ENCODE data around the gene FZD2. TPM values are rescaled to one million over a fixed set of nuclear protein-coding genes. Genes with fewer than 3 reads are reported as not detected.
"Not testable (repeated sequence)": the region's sequence is repeated elsewhere in the genome, so short reads cannot be mapped to it uniquely, and the experiment has no call there.

FZD2 gene
- total RNA-seq, 1 donor from 2014 or later = not detected

DNA sequence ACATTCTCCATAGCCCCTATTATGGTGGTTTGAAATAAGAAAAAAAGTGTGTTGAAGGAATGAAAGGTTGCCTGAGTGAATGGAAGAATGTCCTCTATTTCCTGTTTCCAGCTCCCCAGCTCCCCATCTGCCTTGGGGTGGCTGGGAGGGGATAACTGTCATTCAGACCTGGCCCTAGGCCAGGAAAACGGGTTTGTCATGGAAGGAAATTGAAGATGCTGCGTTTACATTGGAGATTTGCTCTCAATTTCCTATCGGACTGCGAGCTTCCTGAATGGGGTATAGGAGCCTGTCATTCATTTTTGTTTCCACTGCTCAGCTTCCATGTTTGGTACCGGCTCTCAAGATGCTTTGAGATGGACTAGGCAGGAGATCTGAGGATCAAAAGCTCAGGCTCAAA is 2.2 kb upstream of the FZD2 start:
- intact Hi-C loops (cut with micrococcal nuclease) = loop anchor here (5.0 to 10.0 kb wide), 2 partner anchors 102 to 650 kb away; partner anchors contain the start of genes MEIOC and MPP2
- H3K27ac Mint-ChIP-seq = no peak overlapping the region
- H3K36me3 Mint-ChIP-seq (ENCODE audit: low read depth) = no peaks in the 10 kb centered on the region
- H3K27me3 Mint-ChIP-seq (ENCODE audit: insufficient read depth) = peaks cover 52% of the 10 kb centered on the region
- no peak overlapping the region for H3K4me3 Mint-ChIP-seq
- no peak for DNase-seq (ENCODE audit: low spot score)
- H3K4me1 Mint-ChIP-seq (ENCODE audit: low read depth) = peaks cover 11% of the 10 kb centered on the region
- no peaks in the 10 kb centered on the region for H3K9me3 Mint-ChIP-seq

DNA sequence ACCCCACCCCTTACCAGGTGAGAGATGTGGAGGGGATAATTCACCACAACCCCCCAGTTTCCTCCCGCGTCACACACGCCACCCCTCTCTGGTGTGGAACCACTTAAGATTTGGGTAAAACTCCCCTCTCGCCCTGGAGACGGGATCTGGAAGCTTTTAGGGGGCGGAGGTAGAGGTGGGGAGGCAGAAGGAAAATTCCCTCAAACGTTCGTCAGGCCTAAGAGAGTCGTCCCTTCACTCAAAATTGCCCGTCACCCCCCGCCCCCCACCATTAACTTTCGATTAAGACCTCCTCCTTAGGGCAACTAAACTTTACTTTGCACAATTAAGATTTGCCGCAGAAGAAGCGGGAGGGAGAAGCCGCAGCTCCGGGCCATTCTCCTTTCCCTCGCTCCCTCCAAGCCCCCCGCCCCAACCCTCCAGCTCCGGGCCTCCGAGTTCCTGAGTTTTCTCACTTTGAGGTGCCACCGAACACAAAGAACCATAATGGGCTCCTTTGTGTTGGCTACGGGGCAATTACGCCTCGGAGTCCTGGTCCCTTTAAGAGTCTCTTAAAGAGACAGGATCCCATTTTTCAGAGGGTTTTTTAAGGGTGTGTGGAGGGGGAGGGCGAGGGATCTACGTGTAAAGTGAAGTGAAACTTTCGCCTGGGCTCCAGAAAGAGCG is 985 bp upstream of the FZD2 start:
- peaks cover 63% of the 10 kb centered on the region for H3K27me3 Mint-ChIP-seq (ENCODE audit: insufficient read depth)
- no peak for DNase-seq (ENCODE audit: low spot score)
- no peaks in the 10 kb centered on the region for H3K36me3 Mint-ChIP-seq (ENCODE audit: low read depth)
- peak overlapping the region; percentile 45 for H3K27ac Mint-ChIP-seq
- H3K9me3 Mint-ChIP-seq = no peaks in the 10 kb centered on the region
- H3K4me1 Mint-ChIP-seq (ENCODE audit: low read depth) = peaks cover 11% of the 10 kb centered on the region
- intact Hi-C loops (cut with micrococcal nuclease) = loop anchor here (2.0 to 10.0 kb wide), 4 partner anchors 101 to 651 kb away; partner anchors contain the start of genes MEIOC and MPP2
- peak overlapping the region; percentile 87 for H3K4me3 Mint-ChIP-seq

DNA sequence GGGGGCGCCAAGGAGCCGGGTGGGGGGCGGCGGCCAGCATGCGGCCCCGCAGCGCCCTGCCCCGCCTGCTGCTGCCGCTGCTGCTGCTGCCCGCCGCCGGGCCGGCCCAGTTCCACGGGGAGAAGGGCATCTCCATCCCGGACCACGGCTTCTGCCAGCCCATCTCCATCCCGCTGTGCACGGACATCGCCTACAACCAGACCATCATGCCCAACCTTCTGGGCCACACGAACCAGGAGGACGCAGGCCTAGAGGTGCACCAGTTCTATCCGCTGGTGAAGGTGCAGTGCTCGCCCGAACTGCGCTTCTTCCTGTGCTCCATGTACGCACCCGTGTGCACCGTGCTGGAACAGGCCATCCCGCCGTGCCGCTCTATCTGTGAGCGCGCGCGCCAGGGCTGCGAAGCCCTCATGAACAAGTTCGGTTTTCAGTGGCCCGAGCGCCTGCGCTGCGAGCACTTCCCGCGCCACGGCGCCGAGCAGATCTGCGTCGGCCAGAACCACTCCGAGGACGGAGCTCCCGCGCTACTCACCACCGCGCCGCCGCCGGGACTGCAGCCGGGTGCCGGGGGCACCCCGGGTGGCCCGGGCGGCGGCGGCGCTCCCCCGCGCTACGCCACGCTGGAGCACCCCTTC is 484 bp downstream of the FZD2 start:
- Mint-ChIP-seq H3K36me3 (ENCODE audit: low read depth) (no peaks in the 10 kb centered on the region), H3K4me1 (ENCODE audit: low read depth) (peaks cover 11% of the 10 kb centered on the region), H3K4me3 (peak overlapping the region; percentile 80), H3K27ac (no peak overlapping the region), H3K9me3 (no peaks in the 10 kb centered on the region), H3K27me3 (ENCODE audit: insufficient read depth) (peaks cover 74% of the 10 kb centered on the region)
- peak; percentile 9 for DNase-seq (ENCODE audit: low spot score)
- intact Hi-C loops (cut with micrococcal nuclease) = loop anchor here (2.0 to 10.0 kb wide), 4 partner anchors 100 to 653 kb away; partner anchors contain the start of genes MEIOC and MPP2

DNA sequence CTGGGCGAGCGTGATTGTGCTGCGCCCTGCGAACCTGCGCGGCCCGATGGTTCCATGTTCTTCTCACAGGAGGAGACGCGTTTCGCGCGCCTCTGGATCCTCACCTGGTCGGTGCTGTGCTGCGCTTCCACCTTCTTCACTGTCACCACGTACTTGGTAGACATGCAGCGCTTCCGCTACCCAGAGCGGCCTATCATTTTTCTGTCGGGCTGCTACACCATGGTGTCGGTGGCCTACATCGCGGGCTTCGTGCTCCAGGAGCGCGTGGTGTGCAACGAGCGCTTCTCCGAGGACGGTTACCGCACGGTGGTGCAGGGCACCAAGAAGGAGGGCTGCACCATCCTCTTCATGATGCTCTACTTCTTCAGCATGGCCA is 1.0 kb downstream of the FZD2 start:
- no peak overlapping the region for H3K27ac Mint-ChIP-seq
- peaks cover 11% of the 10 kb centered on the region for H3K4me1 Mint-ChIP-seq (ENCODE audit: low read depth)
- no peaks in the 10 kb centered on the region for H3K9me3 Mint-ChIP-seq
- intact Hi-C loops (cut with micrococcal nuclease) = loop anchor here (5.0 to 10.0 kb wide), 2 partner anchors 99 to 654 kb away; partner anchors contain the start of genes MEIOC and MPP2
- H3K27me3 Mint-ChIP-seq (ENCODE audit: insufficient read depth) = peaks cover 78% of the 10 kb centered on the region
- DNase-seq (ENCODE audit: low spot score) = no peak
- peak overlapping the region; percentile 77 for H3K4me3 Mint-ChIP-seq
- H3K36me3 Mint-ChIP-seq (ENCODE audit: low read depth) = no peaks in the 10 kb centered on the region

DNA sequence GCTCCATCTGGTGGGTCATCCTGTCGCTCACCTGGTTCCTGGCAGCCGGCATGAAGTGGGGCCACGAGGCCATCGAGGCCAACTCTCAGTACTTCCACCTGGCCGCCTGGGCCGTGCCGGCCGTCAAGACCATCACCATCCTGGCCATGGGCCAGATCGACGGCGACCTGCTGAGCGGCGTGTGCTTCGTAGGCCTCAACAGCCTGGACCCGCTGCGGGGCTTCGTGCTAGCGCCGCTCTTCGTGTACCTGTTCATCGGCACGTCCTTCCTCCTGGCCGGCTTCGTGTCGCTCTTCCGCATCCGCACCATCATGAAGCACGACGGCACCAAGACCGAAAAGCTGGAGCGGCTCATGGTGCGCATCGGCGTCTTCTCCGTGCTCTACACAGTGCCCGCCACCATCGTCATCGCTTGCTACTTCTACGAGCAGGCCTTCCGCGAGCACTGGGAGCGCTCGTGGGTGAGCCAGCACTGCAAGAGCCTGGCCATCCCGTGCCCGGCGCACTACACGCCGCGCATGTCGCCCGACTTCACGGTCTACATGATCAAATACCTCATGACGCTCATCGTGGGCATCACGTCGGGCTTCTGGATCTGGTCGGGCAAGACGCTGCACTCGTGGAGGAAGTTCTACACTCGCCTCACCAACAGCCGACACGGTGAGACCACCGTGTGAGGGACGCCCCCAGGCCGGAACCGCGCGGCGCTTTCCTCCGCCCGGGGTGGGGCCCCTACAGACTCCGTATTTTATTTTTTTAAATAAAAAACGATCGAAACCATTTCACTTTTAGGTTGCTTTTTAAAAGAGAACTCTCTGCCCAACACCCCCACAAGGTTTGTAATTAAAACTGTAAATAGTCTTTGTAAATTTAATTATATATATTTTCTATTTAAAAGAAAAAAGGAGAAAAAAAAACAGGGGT is 1.7 kb downstream of the FZD2 start:
- Mint-ChIP-seq H3K4me1 (ENCODE audit: low read depth) (peaks cover 11% of the 10 kb centered on the region), H3K27ac (no peak overlapping the region), H3K4me3 (peak overlapping the region; percentile 77), H3K9me3 (no peaks in the 10 kb centered on the region), H3K27me3 (ENCODE audit: insufficient read depth) (peaks cover 78% of the 10 kb centered on the region), H3K36me3 (ENCODE audit: low read depth) (no peaks in the 10 kb centered on the region)
- no peak for DNase-seq (ENCODE audit: low spot score)
- intact Hi-C loops (cut with micrococcal nuclease) = loop anchor here (5.0 to 10.0 kb wide), 2 partner anchors 98 to 654 kb away; partner anchors contain the start of genes MEIOC and MPP2

DNA sequence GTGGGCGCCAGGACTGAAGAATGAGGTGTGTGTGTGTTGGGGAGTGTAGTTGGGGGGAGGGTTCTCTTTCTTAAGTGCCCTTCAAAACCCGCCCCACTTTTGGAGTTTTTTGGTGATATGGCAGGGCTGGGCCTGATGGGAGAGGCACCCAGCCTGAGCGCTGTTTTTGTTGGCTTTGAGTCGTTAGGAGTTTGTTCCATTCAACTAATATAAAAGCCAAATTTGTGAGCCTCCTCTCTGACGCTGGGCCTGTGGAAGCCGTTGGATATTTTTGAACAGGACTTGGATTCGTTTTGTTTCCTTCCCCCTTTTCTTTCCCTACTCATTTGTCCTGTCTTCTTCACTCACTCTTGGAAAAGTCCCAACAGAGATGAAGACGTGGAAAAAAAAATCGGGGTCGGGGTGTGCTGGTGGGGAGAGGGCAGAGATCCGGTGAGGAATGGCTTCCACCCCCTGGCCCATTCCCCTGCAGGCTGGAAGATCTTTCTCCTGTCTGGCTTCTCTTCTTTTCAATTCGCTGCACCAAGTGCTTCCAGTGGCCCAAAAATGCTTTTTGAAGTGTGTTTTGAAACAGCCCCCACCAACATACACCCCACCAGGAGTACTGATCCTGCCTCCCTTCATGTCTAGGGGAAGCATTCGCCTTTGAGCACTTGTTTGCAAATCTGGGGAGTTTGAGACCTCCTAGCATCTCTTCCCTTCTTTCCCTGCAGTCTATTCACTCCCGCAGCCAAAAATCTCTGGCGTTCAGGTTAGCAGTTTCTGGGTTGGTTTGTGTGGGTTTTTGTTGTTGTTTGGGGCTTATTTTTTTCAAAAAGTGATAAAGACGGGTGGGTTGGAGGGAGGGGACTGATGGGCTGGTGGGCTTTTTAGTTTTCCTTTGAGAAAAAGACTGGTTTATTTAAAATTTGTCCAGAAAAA is 2.6 kb downstream of the FZD2 start:
- Mint-ChIP-seq H3K4me1 (ENCODE audit: low read depth) (peaks cover 11% of the 10 kb centered on the region), H3K27me3 (ENCODE audit: insufficient read depth) (peaks cover 78% of the 10 kb centered on the region)

DNA sequence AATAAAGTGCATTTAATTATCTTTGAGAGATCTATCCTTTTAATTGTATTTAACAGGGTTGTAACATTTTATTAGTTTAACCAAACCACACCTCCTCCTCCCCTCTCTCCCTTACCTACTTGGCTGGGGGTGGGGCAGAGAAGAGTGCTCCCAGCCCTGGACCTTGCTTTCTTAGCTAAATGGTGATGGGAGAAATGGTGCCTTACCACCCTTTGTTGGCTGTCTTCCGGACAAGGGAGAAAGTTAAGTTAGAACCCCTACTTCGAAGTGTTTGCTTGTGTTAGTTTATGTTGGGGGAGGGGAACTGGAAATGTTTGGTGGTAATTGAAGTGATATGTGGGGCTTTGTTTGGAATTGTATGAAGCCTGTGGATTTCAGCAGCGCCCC is 3.9 kb downstream of the FZD2 start:
- no peak for DNase-seq (ENCODE audit: low spot score)
- peaks cover 11% of the 10 kb centered on the region for H3K4me1 Mint-ChIP-seq (ENCODE audit: low read depth)
- H3K36me3 Mint-ChIP-seq (ENCODE audit: low read depth) = no peaks in the 10 kb centered on the region
- no peak overlapping the region for H3K4me3 Mint-ChIP-seq
- intact Hi-C loops (cut with micrococcal nuclease) = no loop called here
- H3K27ac Mint-ChIP-seq = no peak overlapping the region
- H3K27me3 Mint-ChIP-seq (ENCODE audit: insufficient read depth) = peaks cover 65% of the 10 kb centered on the region
- H3K9me3 Mint-ChIP-seq = peaks cover 6% of the 10 kb centered on the region

More for the DNA sequence above, 2.6 kb downstream of the FZD2 start:
- Mint-ChIP-seq H3K4me3 (no peak overlapping the region), H3K27ac (no peak overlapping the region), H3K9me3 (no peaks in the 10 kb centered on the region), H3K36me3 (ENCODE audit: low read depth) (no peaks in the 10 kb centered on the region)
- no peak for DNase-seq (ENCODE audit: low spot score)
- intact Hi-C loops (cut with micrococcal nuclease) = loop anchor here (5.0 to 10.0 kb wide), 2 partner anchors 97 to 655 kb away; partner anchors contain the start of genes MEIOC and MPP2

DNA sequence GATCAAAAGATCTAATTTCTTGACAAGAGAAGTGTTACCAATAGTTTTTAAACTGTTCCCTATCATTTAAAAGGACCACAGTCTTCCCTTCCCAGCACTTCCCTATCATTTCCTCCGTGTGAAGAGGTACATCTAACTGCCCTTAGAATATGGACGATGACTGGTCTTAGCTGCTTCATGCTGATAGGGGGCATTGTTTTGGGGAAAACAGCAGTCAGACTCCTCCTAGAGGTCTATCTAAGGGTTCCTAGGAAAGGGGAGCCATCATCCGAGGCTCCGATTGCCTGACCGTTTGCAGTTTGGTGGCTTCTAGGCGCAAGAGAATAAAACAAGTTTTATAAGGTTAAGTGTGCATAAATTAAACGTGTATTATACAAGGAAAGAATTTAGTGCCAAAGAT is 7.1 kb downstream of the FZD2 start:
- Mint-ChIP-seq H3K36me3 (ENCODE audit: low read depth) (no peaks in the 10 kb centered on the region), H3K27ac (no peak overlapping the region)

DNA sequence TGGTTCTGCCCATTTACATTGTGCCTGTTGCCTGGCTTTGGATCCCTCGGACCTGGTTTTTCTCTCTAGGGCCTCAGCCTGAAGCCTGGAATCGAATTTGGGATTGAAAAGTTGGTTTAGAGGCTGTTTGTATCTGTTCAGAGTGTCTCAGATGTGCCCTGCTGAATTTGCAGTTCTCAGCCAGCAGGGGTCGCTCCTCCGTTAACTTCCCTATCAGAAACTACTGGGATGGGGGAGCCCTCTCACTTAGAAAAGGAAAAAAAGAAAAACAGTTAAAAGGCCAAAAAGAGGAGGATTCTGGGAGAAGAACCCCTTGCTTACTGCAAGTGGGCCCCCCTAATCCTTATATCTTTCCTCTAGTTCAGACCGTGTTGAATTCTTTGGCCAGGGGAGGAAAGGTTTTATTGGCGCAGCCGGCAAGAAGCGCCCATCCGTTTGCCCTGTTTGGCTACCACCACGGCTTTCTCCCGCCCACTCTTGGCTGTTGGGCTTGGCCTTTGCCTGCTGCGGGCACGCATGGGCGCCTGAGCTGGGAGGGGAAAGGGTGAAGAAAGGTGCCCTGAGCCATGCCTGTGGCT is 8.7 kb downstream of the FZD2 start:
- Mint-ChIP-seq H3K27ac (no peak overlapping the region), H3K36me3 (ENCODE audit: low read depth) (no peaks in the 10 kb centered on the region), H3K4me3 (no peak overlapping the region), H3K27me3 (ENCODE audit: insufficient read depth) (peaks cover 28% of the 10 kb centered on the region), H3K9me3 (peaks cover 6% of the 10 kb centered on the region), H3K4me1 (ENCODE audit: low read depth) (no peaks in the 10 kb centered on the region)
- no peak for DNase-seq (ENCODE audit: low spot score)
- intact Hi-C loops (cut with micrococcal nuclease) = no loop called here

More for the DNA sequence above, 7.1 kb downstream of the FZD2 start:
- H3K4me1 Mint-ChIP-seq (ENCODE audit: low read depth) = no peaks in the 10 kb centered on the region
- H3K4me3 Mint-ChIP-seq = no peak overlapping the region
- DNase-seq (ENCODE audit: low spot score) = no peak
- H3K9me3 Mint-ChIP-seq = peaks cover 6% of the 10 kb centered on the region
- intact Hi-C loops (cut with micrococcal nuclease) = no loop called here
- peaks cover 41% of the 10 kb centered on the region for H3K27me3 Mint-ChIP-seq (ENCODE audit: insufficient read depth)

DNA sequence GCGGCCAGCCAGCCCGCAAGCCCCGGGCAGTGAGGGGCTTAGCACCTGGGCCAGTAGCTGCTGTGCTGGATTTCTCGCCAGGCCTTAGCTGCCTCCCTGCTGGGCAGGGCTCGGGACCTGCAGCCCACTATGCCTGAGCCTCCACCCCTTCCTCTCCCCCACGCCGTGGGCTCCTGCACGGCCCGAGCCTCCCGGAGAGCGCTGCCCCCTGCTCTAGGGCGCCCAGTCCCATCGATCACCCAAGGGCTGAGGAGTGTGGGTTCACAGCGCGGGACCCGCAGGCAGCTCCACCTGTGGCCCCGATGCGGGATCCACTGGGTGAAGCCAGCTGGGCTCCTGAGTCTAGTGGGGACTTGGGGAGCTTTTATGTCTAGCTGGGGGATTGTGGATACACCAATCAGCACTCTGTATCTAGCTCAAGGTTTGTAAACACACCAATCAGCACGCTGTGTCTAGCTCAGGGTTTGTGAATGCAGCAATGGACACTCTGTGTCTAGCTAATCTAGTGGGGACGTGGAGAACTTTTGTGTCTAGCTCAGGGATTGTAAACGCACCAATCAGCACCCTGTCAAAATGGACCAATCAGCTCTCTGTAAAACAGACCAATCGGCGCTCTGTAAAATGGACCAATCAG is 11.1 kb downstream of the FZD2 start:
- H3K27me3 Mint-ChIP-seq (ENCODE audit: insufficient read depth) = peaks cover 11% of the 10 kb centered on the region
- H3K27ac Mint-ChIP-seq; H3K4me3 Mint-ChIP-seq; DNase-seq (ENCODE audit: low spot score); H3K36me3 Mint-ChIP-seq (ENCODE audit: low read depth); intact Hi-C loops (cut with micrococcal nuclease); H3K4me1 Mint-ChIP-seq (ENCODE audit: low read depth); H3K9me3 Mint-ChIP-seq: not testable (repeated sequence)
